PFSK-1 (cell line): ENCODE measurements around the gene RCE1.

ENCODE experiments used
- FOXP2 ChIP-seq: optimal IDR thresholded peaks from 2 replicates; pipeline ENCODE3; 2011; ENCODE audit warnings: borderline replicate concordance, control low read depth, inconsistent platforms; ENCODE audit not compliant: insufficient read depth; ENCODE audit errors: extremely low read length, extremely low read depth
- POLR2AphosphoS5 ChIP-seq: IDR thresholded peaks from 2 replicates; pipeline ENCODE4 v1.6.1; 2012; ENCODE audit warnings: low read depth, mild to moderate bottlenecking, control low read depth, low read length, moderate library complexity
- SIN3A ChIP-seq: IDR thresholded peaks from 2 replicates; pipeline ENCODE4 v1.6.1; 2012; ENCODE audit warnings: mild to moderate bottlenecking, low read length, moderate library complexity, borderline replicate concordance; ENCODE audit not compliant: insufficient read depth
- TAF1 ChIP-seq: IDR thresholded peaks from 2 replicates; pipeline ENCODE4 v1.6.1; 2012; ENCODE audit warnings: low read length, control low read depth, borderline replicate concordance; ENCODE audit not compliant: insufficient read depth
- TF ChIP-seq, protein P1 (sequence below), 2 experiments: IDR thresholded peaks; 2 replicates each; pipeline versions ENCODE4 v1.6.1 to v1.8.0; 2011 to 2012; ENCODE audit warnings: low read depth in 2 of 2, low read length in 2 of 2, control low read depth in 1 of 2, inconsistent platforms in 1 of 2, mild to moderate bottlenecking in 1 of 2, moderate library complexity in 1 of 2; ENCODE audit not compliant: insufficient read depth in 1 of 2

Gene RCE1

GRCh38 chr11:66877588-66878385, 34.5 kb downstream of the RCE1 start:
- no peak for TF ChIP-seq TAF1
- no peak for TF ChIP-seq POLR2AphosphoS5
- TF ChIP-seq FOXP2 = no peak
- TF ChIP-seq, protein P1, sequence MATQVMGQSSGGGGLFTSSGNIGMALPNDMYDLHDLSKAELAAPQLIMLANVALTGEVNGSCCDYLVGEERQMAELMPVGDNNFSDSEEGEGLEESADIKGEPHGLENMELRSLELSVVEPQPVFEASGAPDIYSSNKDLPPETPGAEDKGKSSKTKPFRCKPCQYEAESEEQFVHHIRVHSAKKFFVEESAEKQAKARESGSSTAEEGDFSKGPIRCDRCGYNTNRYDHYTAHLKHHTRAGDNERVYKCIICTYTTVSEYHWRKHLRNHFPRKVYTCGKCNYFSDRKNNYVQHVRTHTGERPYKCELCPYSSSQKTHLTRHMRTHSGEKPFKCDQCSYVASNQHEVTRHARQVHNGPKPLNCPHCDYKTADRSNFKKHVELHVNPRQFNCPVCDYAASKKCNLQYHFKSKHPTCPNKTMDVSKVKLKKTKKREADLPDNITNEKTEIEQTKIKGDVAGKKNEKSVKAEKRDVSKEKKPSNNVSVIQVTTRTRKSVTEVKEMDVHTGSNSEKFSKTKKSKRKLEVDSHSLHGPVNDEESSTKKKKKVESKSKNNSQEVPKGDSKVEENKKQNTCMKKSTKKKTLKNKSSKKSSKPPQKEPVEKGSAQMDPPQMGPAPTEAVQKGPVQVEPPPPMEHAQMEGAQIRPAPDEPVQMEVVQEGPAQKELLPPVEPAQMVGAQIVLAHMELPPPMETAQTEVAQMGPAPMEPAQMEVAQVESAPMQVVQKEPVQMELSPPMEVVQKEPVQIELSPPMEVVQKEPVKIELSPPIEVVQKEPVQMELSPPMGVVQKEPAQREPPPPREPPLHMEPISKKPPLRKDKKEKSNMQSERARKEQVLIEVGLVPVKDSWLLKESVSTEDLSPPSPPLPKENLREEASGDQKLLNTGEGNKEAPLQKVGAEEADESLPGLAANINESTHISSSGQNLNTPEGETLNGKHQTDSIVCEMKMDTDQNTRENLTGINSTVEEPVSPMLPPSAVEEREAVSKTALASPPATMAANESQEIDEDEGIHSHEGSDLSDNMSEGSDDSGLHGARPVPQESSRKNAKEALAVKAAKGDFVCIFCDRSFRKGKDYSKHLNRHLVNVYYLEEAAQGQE (IDR thresholded peaks at IDR 0.05; ENCODE audit: insufficient read depth in 1 of 2, low read depth in 2 of 2, low read length in 2 of 2) = no peak

DNA sequence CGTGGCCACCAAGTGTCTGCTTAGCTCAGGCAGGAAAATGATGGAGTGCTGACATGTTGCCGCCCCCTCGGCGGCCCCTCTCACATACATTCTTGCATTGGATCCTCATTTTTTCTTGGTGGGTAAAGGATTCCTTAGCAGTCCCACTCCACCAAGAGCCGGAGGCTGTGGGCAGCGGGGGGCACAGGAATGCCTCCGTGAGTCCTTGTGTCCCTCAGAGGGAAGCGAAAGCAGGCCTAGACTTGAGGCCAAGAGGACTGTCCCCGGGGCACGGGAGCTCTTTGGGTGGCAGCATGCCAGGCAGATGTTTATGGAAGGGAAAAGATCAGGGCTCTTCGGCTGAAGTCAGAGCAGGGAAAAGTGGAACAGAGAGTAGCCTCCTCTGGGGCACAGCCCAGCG, 35.2 kb downstream of the RCE1 start:
- TF ChIP-seq TAF1 (no peak), SIN3A (no peak), FOXP2 (no peak), POLR2AphosphoS5 (no peak)
- TF ChIP-seq, protein P1 (IDR thresholded peaks at IDR 0.05; ENCODE audit: insufficient read depth in 1 of 2, low read depth in 2 of 2, low read length in 2 of 2) = no peak

DNA sequence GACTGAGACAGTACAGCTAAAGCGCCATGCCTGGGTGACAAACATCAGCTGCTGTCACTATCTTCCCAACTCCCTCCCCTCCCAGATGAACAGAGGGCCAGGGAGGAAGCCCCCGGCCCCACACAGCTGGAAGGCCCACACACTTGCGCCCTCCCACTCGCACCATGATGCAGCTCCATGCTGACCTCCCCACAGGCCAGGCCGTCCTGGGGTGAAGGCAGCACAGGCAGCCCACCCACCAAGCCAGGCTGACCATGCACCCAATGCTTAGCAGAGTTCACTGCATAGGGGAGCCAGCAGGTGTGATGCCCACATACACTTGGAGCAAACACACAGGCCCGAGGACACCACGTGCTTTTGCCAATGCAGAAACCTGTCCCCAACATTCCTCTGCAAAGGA, 35.8 kb downstream of the RCE1 start:
- TF ChIP-seq TAF1 (no peak), POLR2AphosphoS5 (no peak), FOXP2 (no peak), SIN3A (no peak)
- TF ChIP-seq, protein P1 (IDR thresholded peaks at IDR 0.05; ENCODE audit: insufficient read depth in 1 of 2, low read depth in 2 of 2, low read length in 2 of 2) = no peak

DNA sequence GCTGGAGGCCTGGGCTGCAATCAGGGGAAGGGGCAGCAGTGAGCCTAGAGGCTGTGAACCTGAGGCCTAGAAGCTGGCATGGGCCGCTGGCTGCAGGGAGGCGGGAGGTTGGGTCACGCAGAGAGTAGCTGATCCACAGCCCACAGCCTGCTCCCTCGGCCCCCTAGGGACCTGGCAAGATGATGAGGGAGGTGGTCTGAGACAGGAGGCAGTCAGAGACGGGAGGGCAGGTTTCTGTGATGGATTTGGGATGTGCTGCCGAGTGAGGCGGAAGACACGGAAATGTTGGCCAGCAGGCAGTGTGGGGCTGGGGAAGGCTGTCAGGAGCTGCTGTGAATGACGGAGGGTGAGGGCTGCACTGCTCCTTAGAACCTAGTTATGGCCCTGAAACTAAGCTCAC, 36.3 kb downstream of the RCE1 start:
- TF ChIP-seq SIN3A (no peak), TAF1 (no peak), FOXP2 (no peak), POLR2AphosphoS5 (no peak)
- TF ChIP-seq, protein P1 (IDR thresholded peaks at IDR 0.05; ENCODE audit: insufficient read depth in 1 of 2, low read depth in 2 of 2, low read length in 2 of 2) = no peak

DNA sequence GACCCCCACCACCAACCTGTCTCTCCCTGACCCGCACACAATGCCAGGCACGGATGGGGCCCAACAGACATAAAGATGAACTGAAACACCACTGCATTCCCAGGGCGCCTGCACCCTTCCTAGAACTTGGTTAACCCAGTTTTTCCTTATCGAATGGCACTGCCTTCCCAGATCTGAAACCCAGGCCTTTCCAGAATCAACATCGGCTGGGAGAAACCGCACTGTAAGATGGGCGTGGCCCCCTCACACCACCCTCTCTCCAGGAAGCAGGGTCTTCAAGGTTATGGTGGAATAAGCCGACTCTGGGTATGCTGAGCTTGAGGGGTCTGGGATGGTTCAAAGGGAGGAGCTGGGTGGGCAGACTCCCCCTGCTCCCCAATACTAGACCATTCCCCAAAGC, 36.8 kb downstream of the RCE1 start:
- TF ChIP-seq POLR2AphosphoS5 (no peak), SIN3A (no peak), TAF1 (no peak)
- TF ChIP-seq, protein P1 (IDR thresholded peaks at IDR 0.05; ENCODE audit: insufficient read depth in 1 of 2, low read depth in 2 of 2, low read length in 2 of 2) = no peak
